HG03139 (cell line): Measurements from ENCODE around the gene ANKIB1.
A peak's percentile ranks its signal among the peaks of the same experiment; 100 is the strongest.
"Not testable (repeated sequence)": the region's sequence is repeated elsewhere in the genome, so short reads cannot be mapped to it uniquely, and the experiment has no call there.

Source experiments
- ATAC-seq: cut with Tn5 transposase; IDR thresholded peaks from one replicate; pipeline ENCODE4 v1.9.1; 2021; ENCODE audit not compliant: unreplicated experiment

Gene ANKIB1

GRCh38 chr7:92245487-92246359 lies at the start of gene ANKIB1, which contains the start of gene KRIT1:
ANKIB1 (plus strand) TSS chr7:92245974; CDS start chr7:92294979, 49,005 bp downstream.
KRIT1 (minus strand) TSS chr7:92245914; CDS start chr7:92242135, 3,779 bp downstream.
- ATAC-seq, result peak; percentile 57

GRCh38 chr7:92200791-92201190 lies 45.0 kb upstream of the ANKIB1 start:
- ATAC-seq, result no peak

- ATAC-seq, result no peak
Observed at GRCh38 chr7:92205987-92206386, 39.8 kb upstream of the ANKIB1 start.

- no peak for ATAC-seq
Observed at GRCh38 chr7:92206672-92207071, 39.1 kb upstream of the ANKIB1 start.

- ATAC-seq, result no peak
Observed at GRCh38 chr7:92221766-92222165, 24.0 kb upstream of the ANKIB1 start.

GRCh38 chr7:92226981-92227380 lies 18.8 kb upstream of the ANKIB1 start:
- no peak for ATAC-seq

- ATAC-seq, result no peak
Observed at GRCh38 chr7:92228100-92228499, 17.7 kb upstream of the ANKIB1 start.

- no peak for ATAC-seq
Observed at GRCh38 chr7:92228742-92229141, 17.0 kb upstream of the ANKIB1 start.

- no peak for ATAC-seq
Observed at GRCh38 chr7:92230547-92230946, 15.2 kb upstream of the ANKIB1 start.

- no peak for ATAC-seq
Observed at GRCh38 chr7:92242972-92243371, 2.8 kb upstream of the ANKIB1 start.

- ATAC-seq, result peak; percentile 1
Observed at GRCh38 chr7:92244808-92245486, 827 bp upstream of the ANKIB1 start.

GRCh38 chr7:92246360-92247101 lies 757 bp downstream of the ANKIB1 start:
- ATAC-seq, result peak; percentile 29

- ATAC-seq, result no peak
Observed at GRCh38 chr7:92250603-92251002, 4.8 kb downstream of the ANKIB1 start.

GRCh38 chr7:92251181-92251580 lies 5.4 kb downstream of the ANKIB1 start:
- no peak for ATAC-seq

- no peak for ATAC-seq
Observed at GRCh38 chr7:92253251-92253650, 7.5 kb downstream of the ANKIB1 start.

- ATAC-seq, result not testable (repeated sequence)
Observed at GRCh38 chr7:92254800-92255199, 9.0 kb downstream of the ANKIB1 start.

GRCh38 chr7:92255308-92255707 lies 9.5 kb downstream of the ANKIB1 start:
- ATAC-seq, result no peak

GRCh38 chr7:92259062-92259461 lies 13.3 kb downstream of the ANKIB1 start:
- no peak for ATAC-seq

GRCh38 chr7:92259610-92260247 lies 14.0 kb downstream of the ANKIB1 start:
- no peak for ATAC-seq

- ATAC-seq, result no peak
Observed at GRCh38 chr7:92260248-92260781, 14.5 kb downstream of the ANKIB1 start.
